HG03520 (cell line): ENCODE measurements around the gene RNF144B.
"Not testable (repeated sequence)": the region's sequence is repeated elsewhere in the genome, so short reads cannot be mapped to it uniquely, and the experiment has no call there.

Source experiments
- ATAC-seq: cut with Tn5 transposase; IDR thresholded peaks from one replicate; pipeline ENCODE4 v1.9.1; 2021; ENCODE audit warnings: mild to moderate bottlenecking, moderate library complexity; ENCODE audit not compliant: unreplicated experiment

The RNF144B gene

DNA sequence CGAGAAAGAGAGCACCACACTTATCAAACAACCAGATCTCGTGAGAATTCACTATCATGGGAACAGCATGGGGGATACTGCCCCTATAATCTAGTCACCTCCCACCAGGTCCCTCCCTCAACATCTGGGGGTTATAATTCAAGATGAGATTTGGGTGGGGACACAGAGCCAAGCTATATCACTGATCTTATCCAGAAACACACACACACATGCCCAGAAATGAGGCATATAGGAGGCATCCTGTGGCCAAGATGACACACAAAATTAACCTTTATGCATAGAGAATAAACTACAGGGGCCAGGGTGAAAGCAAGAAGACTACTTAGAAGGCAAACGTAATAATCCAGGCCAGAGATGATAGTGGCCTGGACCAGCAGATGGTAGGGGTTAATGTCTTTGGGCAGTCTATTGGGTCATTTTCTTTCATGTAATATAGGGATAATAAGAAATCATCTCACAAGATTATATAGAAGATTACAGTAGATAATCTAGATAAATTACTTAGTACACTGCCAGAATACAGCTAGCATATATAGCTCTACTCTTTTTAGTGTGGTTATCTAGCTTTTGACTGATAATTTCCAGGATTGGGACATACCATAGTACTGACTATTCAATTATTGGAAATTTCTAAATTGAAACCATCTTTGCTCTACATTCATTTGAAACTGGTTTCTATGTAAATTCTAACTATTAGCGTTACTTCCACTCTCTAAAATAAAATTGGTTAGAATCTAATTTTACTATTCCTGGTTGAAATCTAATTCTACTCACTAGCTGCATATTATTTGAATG, 20.0 kb downstream of the RNF144B start:
- ATAC-seq: no peak

- not testable (repeated sequence) for ATAC-seq
Measured at GRCh38 chr6:18409602-18410001, 22.5 kb downstream of the RNF144B start.

DNA sequence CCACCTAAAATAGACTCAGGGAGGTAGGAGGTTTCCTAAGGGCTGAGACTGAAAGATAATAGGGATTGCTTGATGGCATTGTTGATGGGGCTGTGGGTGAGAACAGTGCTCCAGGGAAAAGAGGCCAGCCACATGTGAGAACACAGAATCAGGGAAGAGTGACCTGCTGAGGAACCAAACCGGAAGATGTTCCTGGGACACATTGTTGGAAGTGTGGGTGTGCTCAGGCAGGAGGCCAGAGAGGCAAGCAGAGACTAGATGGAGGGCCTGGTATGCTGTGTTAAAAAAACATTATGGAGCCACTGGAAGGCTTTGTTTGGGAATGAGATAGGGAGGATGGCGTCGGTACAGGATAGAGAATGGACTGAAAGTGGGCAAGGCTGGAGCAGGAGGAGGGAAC, 23.3 kb downstream of the RNF144B start:
- no peak for ATAC-seq

- no peak for ATAC-seq
Measured at GRCh38 chr6:18412068-18412467, 24.9 kb downstream of the RNF144B start.

- no peak for ATAC-seq
Measured at GRCh38 chr6:18412644-18413043, 25.5 kb downstream of the RNF144B start.

DNA sequence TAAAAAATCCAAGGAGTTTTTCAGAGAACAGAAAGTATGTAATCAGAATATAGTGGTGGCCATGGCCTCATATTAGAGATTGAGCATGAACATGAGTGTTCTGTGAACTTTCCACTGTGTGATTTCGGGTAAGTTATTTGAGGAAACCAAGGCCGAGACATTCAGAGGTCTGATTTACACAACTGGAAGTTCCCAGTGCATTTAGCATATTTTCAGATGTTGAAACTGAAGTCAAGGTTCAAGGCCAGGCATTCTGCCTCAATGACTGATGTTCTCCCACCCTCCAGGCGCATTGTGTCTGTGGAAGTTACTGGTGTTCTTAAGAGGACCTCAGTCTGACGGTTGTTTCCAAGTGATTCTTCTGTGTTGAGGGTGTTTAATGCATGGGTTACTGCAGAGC, 26.2 kb downstream of the RNF144B start:
- ATAC-seq: no peak

- ATAC-seq: no peak
Measured at GRCh38 chr6:18414116-18414515, 27.0 kb downstream of the RNF144B start.

DNA sequence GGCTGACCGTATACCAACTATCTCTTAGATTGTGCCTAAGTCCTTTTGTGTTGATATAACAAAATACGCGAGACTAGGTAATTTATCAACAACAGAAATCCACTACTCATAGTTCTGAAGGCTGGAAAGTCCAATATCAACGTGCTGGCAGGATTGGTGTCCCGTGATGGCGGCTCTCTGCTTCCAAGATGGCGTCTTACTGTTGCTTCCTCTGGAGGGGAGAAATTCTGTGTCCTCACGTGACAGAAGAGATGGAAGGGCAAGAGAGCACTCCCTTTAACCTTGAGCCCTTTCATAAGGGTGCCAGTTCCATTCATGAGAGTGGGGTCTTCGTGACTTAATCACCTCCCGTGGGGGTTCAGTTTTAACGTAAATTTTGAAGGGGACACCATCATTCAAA, 28.1 kb downstream of the RNF144B start:
- no peak for ATAC-seq

- ATAC-seq: no peak
Measured at GRCh38 chr6:18415671-18416340, 28.7 kb downstream of the RNF144B start.

GRCh38 chr6:18416341-18416679, 29.2 kb downstream of the RNF144B start:
- ATAC-seq: no peak

- no peak for ATAC-seq
Measured at GRCh38 chr6:18420328-18420727, 33.2 kb downstream of the RNF144B start.

DNA sequence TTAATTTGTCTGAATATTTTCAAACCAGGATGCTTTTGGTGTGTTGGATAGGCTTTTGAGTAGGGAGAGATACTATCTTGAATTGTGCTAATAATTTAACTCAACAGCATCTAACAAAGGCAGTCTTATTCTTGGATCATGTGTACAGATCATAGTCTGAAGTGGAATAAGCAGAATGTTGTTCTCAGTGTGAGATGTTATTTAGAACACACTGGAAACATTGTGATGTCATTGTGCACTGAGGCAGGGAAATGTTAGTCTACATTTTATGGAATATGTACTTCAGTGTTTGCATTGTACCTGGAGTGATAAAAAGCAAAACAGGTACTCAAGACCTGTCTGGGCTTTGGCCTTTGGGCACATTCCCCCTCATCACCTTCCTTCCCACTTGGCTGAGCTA, 35.0 kb downstream of the RNF144B start:
- no peak for ATAC-seq

- ATAC-seq: no peak
Measured at GRCh38 chr6:18423426-18423825, 36.3 kb downstream of the RNF144B start.

DNA sequence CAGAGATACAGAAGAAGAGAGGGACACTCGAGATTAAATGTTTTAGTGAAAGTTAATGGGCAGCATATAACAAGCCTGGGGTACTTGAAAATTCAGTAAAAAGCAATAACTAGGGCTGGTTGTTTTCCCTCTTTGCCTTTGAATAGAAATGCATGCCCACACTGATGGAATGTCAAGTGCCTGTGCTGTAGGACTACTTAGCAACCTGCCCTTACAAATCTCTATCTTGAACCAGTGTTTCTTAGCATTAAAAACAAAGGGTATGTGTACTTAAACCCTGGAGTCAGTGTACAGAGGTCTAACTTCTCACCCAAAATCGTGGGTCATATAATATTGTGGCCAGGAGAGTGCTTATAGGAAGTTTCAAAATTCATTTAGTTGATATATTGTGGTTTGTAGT, 37.1 kb downstream of the RNF144B start:
- ATAC-seq: no peak

DNA sequence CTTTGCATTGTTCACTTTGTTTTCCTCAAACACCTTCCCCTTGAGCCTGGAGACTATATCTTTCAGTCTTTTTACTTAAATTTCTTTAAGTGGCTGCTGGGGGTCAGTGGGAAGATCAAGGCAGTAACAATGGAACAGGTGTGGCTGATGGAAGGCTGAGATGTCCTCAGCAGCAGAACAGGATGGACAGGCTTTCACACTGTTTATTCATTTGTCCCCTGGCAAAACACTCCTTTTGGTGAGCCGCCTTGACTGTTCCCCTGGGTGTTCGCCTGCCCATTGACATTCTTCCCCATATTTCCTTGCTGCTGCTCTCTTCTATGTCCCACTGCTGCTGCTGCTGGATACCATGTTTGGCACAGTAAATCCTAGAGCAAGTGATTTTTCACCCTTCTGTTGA, 38.1 kb downstream of the RNF144B start:
- no peak for ATAC-seq

DNA sequence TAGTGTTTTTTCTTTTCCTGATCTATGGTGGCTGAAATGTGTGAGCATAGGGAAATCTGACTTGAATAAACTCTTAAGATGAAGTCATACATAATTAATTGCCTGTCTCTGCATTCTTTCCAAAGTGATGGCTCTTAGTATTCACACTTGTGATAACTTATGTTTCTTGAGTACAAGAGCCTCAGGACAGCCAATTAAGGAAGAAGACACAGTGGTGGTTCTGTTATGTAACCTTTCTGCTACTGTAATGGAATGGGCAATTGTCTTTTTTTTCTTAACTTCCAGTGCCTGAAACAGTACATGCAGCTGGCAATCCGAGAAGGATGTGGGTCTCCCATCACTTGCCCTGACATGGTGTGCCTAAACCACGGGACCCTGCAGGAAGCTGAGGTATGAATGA, 40.1 kb downstream of the RNF144B start:
- ATAC-seq: no peak

DNA sequence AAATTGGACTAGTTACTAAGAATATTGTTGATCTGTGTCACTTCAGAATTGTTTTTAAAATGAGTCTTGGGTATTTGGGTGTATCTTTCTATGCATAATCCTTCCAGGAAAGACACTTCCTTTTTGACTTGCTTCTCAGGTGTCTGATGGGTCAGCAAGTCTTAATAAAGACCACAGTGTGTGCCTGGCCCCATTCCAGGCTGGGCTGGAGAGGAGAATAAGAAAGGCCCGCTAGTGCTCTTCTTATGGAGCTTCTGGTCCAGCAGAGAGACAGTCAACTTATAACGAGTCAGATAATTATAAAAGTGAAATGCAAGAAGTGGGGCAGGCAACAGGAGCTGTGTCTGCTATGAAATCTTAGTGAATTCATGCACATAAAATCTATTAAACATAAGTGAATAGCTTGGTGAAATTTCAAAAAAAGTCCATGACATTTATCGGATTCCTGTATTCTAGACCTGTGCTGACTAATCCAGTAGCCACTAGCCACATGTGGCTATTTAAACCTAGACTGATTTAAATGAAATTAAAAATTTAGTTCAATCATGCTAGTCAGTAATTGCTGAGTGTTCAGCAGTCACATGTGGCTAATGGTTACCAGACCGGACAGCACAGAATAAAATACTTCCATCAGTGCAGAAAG, 42.6 kb downstream of the RNF144B start:
- ATAC-seq: no peak

GRCh38 chr6:18431581-18431980, 44.4 kb downstream of the RNF144B start:
- no peak for ATAC-seq

DNA sequence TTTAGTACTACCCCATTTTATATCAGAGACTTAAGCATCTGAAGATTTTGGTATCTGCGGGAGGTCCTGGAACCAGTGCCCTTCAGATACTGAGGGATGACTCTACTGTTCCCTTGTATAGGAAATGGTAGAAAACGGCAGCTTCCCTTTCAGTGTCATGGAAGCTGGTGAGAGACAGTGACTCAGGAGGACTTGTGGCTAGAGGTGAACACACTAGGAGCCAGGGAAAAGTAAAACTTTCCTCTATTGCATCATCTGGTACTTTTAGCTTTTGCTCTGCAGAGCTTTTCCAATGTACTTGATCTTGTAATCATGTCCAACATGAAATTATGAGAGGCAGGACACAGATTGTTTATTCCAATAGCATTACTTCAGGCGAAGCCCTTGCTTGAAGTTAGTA, 45.0 kb downstream of the RNF144B start:
- no peak for ATAC-seq

GRCh38 chr6:18432619-18433018, 45.5 kb downstream of the RNF144B start:
- no peak for ATAC-seq

GRCh38 chr6:18433059-18433458, 45.9 kb downstream of the RNF144B start:
- ATAC-seq: no peak

- ATAC-seq: no peak
Measured at GRCh38 chr6:18436341-18436740, 49.2 kb downstream of the RNF144B start.
